H9 (cell line): Measurements from ENCODE around the gene ATP5IF1. TPM values are rescaled to one million over a fixed set of nuclear protein-coding genes. Genes with fewer than 3 reads are reported as not detected.

Experiments used
- DNase-seq: peaks from one replicate; pipeline ENCODE4 v3.0.0-alpha.2; 2017
- H2AFZ ChIP-seq: one replicate; pipeline ENCODE4 v1.6.1; 2013; ENCODE audit warnings: mild to moderate bottlenecking, low read length, control low read depth, moderate library complexity
- H2AK5ac ChIP-seq: 2 replicates; pipeline ENCODE4 v1.6.1; 2013; ENCODE audit warnings: low read length, control low read depth, mixed read lengths; ENCODE audit not compliant: insufficient read length
- H2BK120ac ChIP-seq: one replicate; pipeline ENCODE4 v1.6.1; 2013; ENCODE audit warnings: low read depth, mild to moderate bottlenecking, low read length, control low read depth, inconsistent platforms; ENCODE audit not compliant: poor library complexity, severe bottlenecking
- H2BK12ac ChIP-seq: 2 replicates; pipeline ENCODE4 v1.6.1; 2013; ENCODE audit warnings: low read length, control low read depth, mixed read lengths, low read depth; ENCODE audit not compliant: insufficient read length
- H2BK15ac ChIP-seq: 2 replicates; pipeline ENCODE4 v1.6.1; 2013; ENCODE audit warnings: low read depth, low read length, control low read depth
- H2BK20ac ChIP-seq: one replicate; pipeline ENCODE4 v1.6.1; 2013; ENCODE audit warnings: low read depth, mild to moderate bottlenecking, low read length, control low read depth, inconsistent platforms; ENCODE audit not compliant: poor library complexity, severe bottlenecking
- H2BK5ac ChIP-seq: 2 replicates; pipeline ENCODE4 v1.6.1; 2013; ENCODE audit warnings: low read length, control low read depth, mixed read lengths; ENCODE audit not compliant: insufficient read length
- H3K14ac ChIP-seq: 2 replicates; pipeline ENCODE4 v1.6.1; 2013; ENCODE audit warnings: low read length, control low read depth; ENCODE audit not compliant: insufficient read depth
- H3K18ac ChIP-seq: 2 replicates; pipeline ENCODE4 v1.6.1; 2013; ENCODE audit warnings: low read depth, mild to moderate bottlenecking, mixed read lengths, low read length, control low read depth; ENCODE audit not compliant: insufficient read length
- H3K23ac ChIP-seq: 2 replicates; pipeline ENCODE4 v1.6.1; 2013; ENCODE audit warnings: low read length, control low read depth, mixed read lengths, low read depth; ENCODE audit not compliant: insufficient read length
- H3K23me2 ChIP-seq: 2 replicates; pipeline ENCODE4 v1.6.1; 2013; ENCODE audit warnings: low read depth, mild to moderate bottlenecking, mixed read lengths, low read length, control low read depth; ENCODE audit not compliant: insufficient read length, poor library complexity, severe bottlenecking
- H3K27ac ChIP-seq: 2 replicates; pipeline ENCODE4 v1.5.1; 2013; ENCODE audit warnings: low read length, control low read depth, mixed read lengths, low read depth; ENCODE audit not compliant: insufficient read length
- H3K27me3 ChIP-seq: 2 replicates; pipeline ENCODE4 v1.6.1; 2013; ENCODE audit warnings: low read length, control low read depth, inconsistent platforms; ENCODE audit not compliant: insufficient read depth
- H3K4ac ChIP-seq: 2 replicates; pipeline ENCODE4 v1.6.1; 2013; ENCODE audit warnings: low read depth, mild to moderate bottlenecking, control low read depth, inconsistent platforms, low read length, moderate library complexity
- H3K4me1 ChIP-seq: 2 replicates; pipeline ENCODE4 v1.6.1; 2013; ENCODE audit warnings: low read length, control low read depth, inconsistent platforms; ENCODE audit not compliant: insufficient read depth
- H3K4me2 ChIP-seq: 2 replicates; pipeline ENCODE4 v1.6.1; 2013; ENCODE audit warnings: low read length, control low read depth, mixed read lengths; ENCODE audit not compliant: insufficient read length, insufficient read depth
- H3K56ac ChIP-seq: 2 replicates; pipeline ENCODE4 v1.6.1; 2013; ENCODE audit warnings: low read depth, mild to moderate bottlenecking, mixed read lengths, low read length, control low read depth; ENCODE audit not compliant: insufficient read length
- H3K79me1 ChIP-seq: 2 replicates; pipeline ENCODE4 v1.6.1; 2013; ENCODE audit warnings: low read depth, mild to moderate bottlenecking, moderate library complexity, low read length, control low read depth, inconsistent platforms; ENCODE audit not compliant: insufficient read depth, poor library complexity, severe bottlenecking
- H3K79me2 ChIP-seq: 2 replicates; pipeline ENCODE4 v1.6.1; 2013; ENCODE audit warnings: low read length, control low read depth, inconsistent platforms; ENCODE audit not compliant: insufficient read depth
- H3K9ac ChIP-seq: 2 replicates; pipeline ENCODE4 v1.6.1; 2013; ENCODE audit warnings: low read length, control low read depth, mixed read lengths; ENCODE audit not compliant: insufficient read length; ENCODE audit errors: extremely low read depth
- H3K9me3 ChIP-seq: one replicate; pipeline ENCODE4 v1.6.1; 2013; ENCODE audit warnings: low read depth, low read length, inconsistent platforms; ENCODE audit not compliant: control insufficient read depth
- H3T11ph ChIP-seq: one replicate; pipeline ENCODE4 v1.6.1; 2013; ENCODE audit warnings: mild to moderate bottlenecking, low read length, control low read depth, inconsistent platforms
- H4K20me1 ChIP-seq: one replicate; pipeline ENCODE4 v1.6.1; 2013; ENCODE audit not compliant: control insufficient read depth, insufficient read length, insufficient read depth
- H4K5ac ChIP-seq: 2 replicates; pipeline ENCODE4 v1.6.1; 2013; ENCODE audit warnings: low read depth, mild to moderate bottlenecking, mixed read lengths, low read length, control low read depth; ENCODE audit not compliant: insufficient read length
- H4K8ac ChIP-seq: replicated peaks from 2 replicates; pipeline ENCODE4 v1.6.1; 2013; ENCODE audit warnings: low read length, control low read depth, mixed read lengths, low read depth; ENCODE audit not compliant: insufficient read length
- H4K91ac ChIP-seq: 2 replicates; pipeline ENCODE4 v1.6.1; 2013; ENCODE audit warnings: low read depth, mild to moderate bottlenecking, moderate library complexity, mixed read lengths, low read length, control low read depth; ENCODE audit not compliant: insufficient read length
- H3K27ac Mint-ChIP-seq, 3 experiments: 2 replicates in 2 of 3; 3 replicates in 1 of 3; pipeline ENCODE4 v1.8.0; 2020 to 2021; ENCODE audit warnings: mixed read lengths in 3 of 3, mild to moderate bottlenecking in 1 of 3, moderate library complexity in 1 of 3
- H3K27me3 Mint-ChIP-seq: 2 replicates; pipeline ENCODE4 v1.8.0; 2021; ENCODE audit warnings: low read depth, mild to moderate bottlenecking, moderate library complexity, mixed read lengths
- H3K36me3 Mint-ChIP-seq, 3 experiments: 2 replicates in 2 of 3; 3 replicates in 1 of 3; pipeline ENCODE4 v1.8.0; 2020 to 2021; ENCODE audit warnings: low read depth in 3 of 3, mixed read lengths in 3 of 3; ENCODE audit not compliant: insufficient read depth in 1 of 3
- H3K4me1 Mint-ChIP-seq, 2 experiments: 2 replicates each; pipeline ENCODE4 v1.8.0; 2020; ENCODE audit warnings: mixed read lengths in 2 of 2
- H3K4me3 Mint-ChIP-seq, 2 experiments: 2 replicates in 1 of 2; 3 replicates in 1 of 2; pipeline ENCODE4 v1.8.0; 2020 to 2021; ENCODE audit warnings: mild to moderate bottlenecking in 2 of 2, mixed read lengths in 2 of 2, moderate library complexity in 1 of 2
- H3K9me3 Mint-ChIP-seq, 2 experiments: 2 replicates in 1 of 2; 3 replicates in 1 of 2; pipeline ENCODE4 v1.8.0; 2020; ENCODE audit warnings: mild to moderate bottlenecking in 2 of 2, mixed read lengths in 2 of 2, moderate library complexity in 1 of 2
- CTCF ChIP-seq: fragments of 200-600 bp; sonication (generic); conservative IDR thresholded peaks from 3 replicates; pipeline ENCODE4 v1.8.0; 2021; ENCODE audit warnings: antibody characterized with exemption, mild to moderate bottlenecking
- WGBS: extraction: QIAGEN DNeasy Blood & Tissue Kit; methylation state at CpG from one replicate; pipeline ENCODE4 v1.1.7; 2013; ENCODE audit warnings: missing lambda C conversion rate, low lambda C conversion rate, mixed read lengths; ENCODE audit not compliant: insufficient read length; ENCODE audit errors: extremely low coverage; 5-methylcytosine and 5-hydroxymethylcytosine counted together
- total RNA-seq: library from RNA; stranded (reverse); gene quantifications from 2 replicates; pipeline ENCODE4 v1.2.1, GENCODE V29; 2021

Gene ATP5IF1
- total RNA-seq, 1 experiment from 2014 or later: 257 TPM

- no peak overlapping the region for H2BK20ac ChIP-seq
- H3K56ac ChIP-seq: no peak overlapping the region
- no peak overlapping the region for H3T11ph ChIP-seq
- no peak overlapping the region for H4K91ac ChIP-seq
- H3K23ac ChIP-seq: no peak overlapping the region
- Mint-ChIP-seq H3K27me3 (peaks cover 1% of the 10 kb centered on the region; the same call in 1 of the 2 replicates), H3K4me3 (no peak overlapping the region), H3K36me3 (peaks cover 26 to 57% (median 45%) of the 10 kb centered on the region in 3 experiments; a peak in 6 of 7 replicates), H3K4me1 (peaks cover 24 to 25% of the 10 kb centered on the region in 2 experiments), H3K27ac (peak overlapping the region in 1 of 3 experiments; percentile 13; a peak in 1 of 7 replicates), H3K9me3 (no peaks in the 10 kb centered on the region)
- no peak overlapping the region for H3K4me2 ChIP-seq
- H2BK120ac ChIP-seq: no peak overlapping the region
- no peak for TF ChIP-seq CTCF
- no peaks in the 10 kb centered on the region for H3K79me2 ChIP-seq
- WGBS: no CpG with 5 or more reads among the region's 8 CpGs
- H3K27ac ChIP-seq: no peak overlapping the region
- H2AK5ac ChIP-seq: no peak overlapping the region
- H2AFZ ChIP-seq: no peak overlapping the region
- no peaks in the 10 kb centered on the region for H4K20me1 ChIP-seq
- H3K4me1 ChIP-seq: peaks cover 7% of the 10 kb centered on the region; the same call in 1 of the 2 replicates
- H4K8ac ChIP-seq: no peak overlapping the region
- H3K9ac ChIP-seq: no peak overlapping the region
- H3K9me3 ChIP-seq: no peaks in the 10 kb centered on the region
- H2BK15ac ChIP-seq: no peak overlapping the region
- no peak overlapping the region for H2BK5ac ChIP-seq
- no peaks in the 10 kb centered on the region for H3K27me3 ChIP-seq
- no peaks in the 10 kb centered on the region for H3K23me2 ChIP-seq
- H3K14ac ChIP-seq: no peak overlapping the region
- H3K79me1 ChIP-seq: no peaks in the 10 kb centered on the region
- no peak overlapping the region for H3K18ac ChIP-seq
- no peak overlapping the region for H4K5ac ChIP-seq
- H3K4ac ChIP-seq: no peak overlapping the region
- no peak overlapping the region for H2BK12ac ChIP-seq
- DNase-seq: no peak
Observed at GRCh38 chr1:28199328-28200233, 36.3 kb upstream of the ATP5IF1 start.
